Nephron progenitor cell (in vitro differentiated cells): ENCODE results near the gene NAT10.
"Not testable (repeated sequence)": the region's sequence is repeated elsewhere in the genome, so short reads cannot be mapped to it uniquely, and the experiment has no call there.

ENCODE experiments used
- DNase-seq: peaks from one replicate; pipeline ENCODE4 v3.0.0; 2021
- H3K27ac Mint-ChIP-seq: 2 replicates; pipeline ENCODE4 v1.8.0; 2021; ENCODE audit warnings: mild to moderate bottlenecking, moderate library complexity, mixed read lengths
- H3K27me3 Mint-ChIP-seq: 2 replicates; pipeline ENCODE4 v1.8.0; 2021; ENCODE audit warnings: mild to moderate bottlenecking, low read depth, mixed read lengths; ENCODE audit not compliant: poor library complexity
- H3K36me3 Mint-ChIP-seq: 2 replicates; pipeline ENCODE4 v1.8.0; 2021; ENCODE audit warnings: low read depth, mixed read lengths
- H3K4me1 Mint-ChIP-seq: 2 replicates; pipeline ENCODE4 v1.8.0; 2021; ENCODE audit warnings: mixed read lengths
- H3K4me3 Mint-ChIP-seq: 2 replicates; pipeline ENCODE4 v1.8.0; 2021; ENCODE audit warnings: mild to moderate bottlenecking, moderate library complexity, mixed read lengths
- H3K9me3 Mint-ChIP-seq: 2 replicates; pipeline ENCODE4 v1.8.0; 2021; ENCODE audit warnings: mild to moderate bottlenecking, moderate library complexity, mixed read lengths
- CTCF ChIP-seq: fragments of 200-600 bp; sonication (generic); IDR thresholded peaks from 2 replicates; pipeline ENCODE4 v1.5.0; 2021; ENCODE audit warnings: antibody characterized with exemption

The NAT10 gene

GRCh38 chr11:34075178-34075820 is 30.1 kb upstream of the NAT10 start:
- Mint-ChIP-seq H3K4me1 (no peaks in the 10 kb centered on the region), H3K9me3 (no peaks in the 10 kb centered on the region), H3K27ac (no peak overlapping the region), H3K27me3 (no peaks in the 10 kb centered on the region), H3K4me3 (no peak overlapping the region), H3K36me3 (peaks cover 64% of the 10 kb centered on the region)
- TF ChIP-seq CTCF, result no peak
- DNase-seq, result no peak

- H3K9me3 Mint-ChIP-seq, result no peaks in the 10 kb centered on the region
- DNase-seq, result no peak
- no peak for TF ChIP-seq CTCF
- H3K4me1 Mint-ChIP-seq, result no peaks in the 10 kb centered on the region
- H3K27ac Mint-ChIP-seq, result no peak overlapping the region
- H3K4me3 Mint-ChIP-seq, result no peak overlapping the region
- H3K27me3 Mint-ChIP-seq, result no peaks in the 10 kb centered on the region
- peaks cover 76% of the 10 kb centered on the region for H3K36me3 Mint-ChIP-seq
Observed at GRCh38 chr11:34080609-34081008, 24.8 kb upstream of the NAT10 start.

- no peak for DNase-seq
- H3K9me3 Mint-ChIP-seq, result no peaks in the 10 kb centered on the region
- TF ChIP-seq CTCF, result no peak
- peaks cover 80% of the 10 kb centered on the region for H3K36me3 Mint-ChIP-seq
- H3K4me1 Mint-ChIP-seq, result no peaks in the 10 kb centered on the region
- no peak overlapping the region for H3K4me3 Mint-ChIP-seq
- no peaks in the 10 kb centered on the region for H3K27me3 Mint-ChIP-seq
- H3K27ac Mint-ChIP-seq, result no peak overlapping the region
Observed at GRCh38 chr11:34084637-34085036, 20.8 kb upstream of the NAT10 start.

- H3K36me3 Mint-ChIP-seq, result peaks cover 87% of the 10 kb centered on the region
- no peaks in the 10 kb centered on the region for H3K9me3 Mint-ChIP-seq
- no peak for DNase-seq
- H3K4me3 Mint-ChIP-seq, result no peak overlapping the region
- H3K27me3 Mint-ChIP-seq, result no peaks in the 10 kb centered on the region
- H3K27ac Mint-ChIP-seq, result no peak overlapping the region
- no peak for TF ChIP-seq CTCF
- H3K4me1 Mint-ChIP-seq, result no peaks in the 10 kb centered on the region
Observed at GRCh38 chr11:34086554-34087283, 18.7 kb upstream of the NAT10 start.

- TF ChIP-seq CTCF, result no peak
- Mint-ChIP-seq H3K9me3 (no peaks in the 10 kb centered on the region), H3K36me3 (peaks cover 87% of the 10 kb centered on the region), H3K27ac (no peak overlapping the region), H3K27me3 (no peaks in the 10 kb centered on the region), H3K4me1 (no peaks in the 10 kb centered on the region), H3K4me3 (no peak overlapping the region)
- DNase-seq, result no peak
Observed at GRCh38 chr11:34091825-34092224, 13.6 kb upstream of the NAT10 start.

GRCh38 chr11:34094900-34095299 is 10.5 kb upstream of the NAT10 start:
- H3K27me3 Mint-ChIP-seq, result not testable (repeated sequence)

More at GRCh38 chr11:34094900-34095299, 10.5 kb upstream of the NAT10 start:
- H3K9me3 Mint-ChIP-seq, DNase-seq, H3K4me1 Mint-ChIP-seq, H3K27ac Mint-ChIP-seq, H3K4me3 Mint-ChIP-seq: not testable (repeated sequence)
- H3K36me3 Mint-ChIP-seq, result peaks cover 90% of the 10 kb centered on the region
